Measurements from ENCODE around the gene SPDYE8. TPM values are rescaled to one million over a fixed set of nuclear protein-coding genes. Genes with fewer than 3 reads are reported as not detected.
A peak's percentile ranks its signal among the peaks of the same experiment; 100 is the strongest.
"Not testable (repeated sequence)": the region's sequence is repeated elsewhere in the genome, so short reads cannot be mapped to it uniquely, and the experiment has no call there.

The SPDYE8 gene
- not detected for total RNA-seq

GRCh38 chr7:73029666-73030065 is at the start of gene SPDYE8:
TSS of gene SPDYE8 (minus strand) at chr7:73029766. CDS start at chr7:73027966, 1,800 bp downstream.
- H3K27ac ChIP-seq; H3K36me3 ChIP-seq; H3K27me3 ChIP-seq; intact Hi-C loops (cut with DNase I); DNase-seq; H3K4me1 ChIP-seq; H3K4me3 ChIP-seq (replicated peaks in 1 of 3); H3K9me3 ChIP-seq: not testable (repeated sequence)
- WGBS, 2 donors = no CpG with 5 or more reads among the region's 8 CpGs

GRCh38 chr7:73057811-73058210 is 28.2 kb upstream of the SPDYE8 start, which contains the start of gene SPDYE11:
TSS of gene SPDYE11 (minus strand) at chr7:73057911. CDS start at chr7:73056111, 1,800 bp downstream.
- H3K4me3 ChIP-seq (replicated peaks in 1 of 3); H3K36me3 ChIP-seq; intact Hi-C loops (cut with DNase I); H3K27me3 ChIP-seq; H3K27ac ChIP-seq; DNase-seq; H3K4me1 ChIP-seq; H3K9me3 ChIP-seq: not testable (repeated sequence)
- WGBS, 2 donors = no CpG with 5 or more reads among the region's 8 CpGs

- intact Hi-C loops (cut with DNase I); H3K4me1 ChIP-seq; H3K27me3 ChIP-seq; H3K9me3 ChIP-seq; H3K27ac ChIP-seq; H3K36me3 ChIP-seq; H3K4me3 ChIP-seq (replicated peaks in 1 of 3): not testable (repeated sequence)
- peak; percentile 1 to 10 for DNase-seq
- 22 to 23% methylated on average over 10 of the region's 10 CpGs for WGBS, 2 donors
Observed at GRCh38 chr7:73006491-73006890, 23.1 kb downstream of the SPDYE8 start.

- 0% methylated on average over 7 to 25 of the region's 66 CpGs for WGBS, 2 donors
- Histone ChIP-seq H3K27ac (peak overlapping the region; percentile 77 to 90 (median 80)), H3K4me3 (replicated peaks in 1 of 3) (peak overlapping the region in 2 of 3 donors; percentile 54 to 59)
- H3K9me3 ChIP-seq; H3K4me1 ChIP-seq; H3K36me3 ChIP-seq; H3K27me3 ChIP-seq; intact Hi-C loops (cut with DNase I): not testable (repeated sequence)
- DNase-seq = peak; percentile 66 to 75
- TF ChIP-seq POLR2A (IDR thresholded peaks at IDR 0.05) = peak; percentile 47 to 89
Observed at GRCh38 chr7:73005693-73006447, 23.7 kb downstream of the SPDYE8 start.

GRCh38 chr7:73005356-73005692 is 24.2 kb downstream of the SPDYE8 start:
- 0 to 3% methylated on average over 4 to 9 of the region's 30 CpGs for WGBS, 2 donors

GRCh38 chr7:72997887-72998468 is 31.6 kb downstream of the SPDYE8 start:
- H3K27me3 ChIP-seq; intact Hi-C loops (cut with DNase I); H3K36me3 ChIP-seq; H3K27ac ChIP-seq; H3K4me3 ChIP-seq (replicated peaks in 1 of 3); H3K9me3 ChIP-seq; DNase-seq; H3K4me1 ChIP-seq: not testable (repeated sequence)
- no CpG with 5 or more reads among the region's 11 CpGs for WGBS, 2 donors

More at GRCh38 chr7:73005356-73005692, 24.2 kb downstream of the SPDYE8 start:
- H3K27ac ChIP-seq = peak overlapping the region; percentile 77 to 90 (median 80)
- H3K27me3 ChIP-seq; H3K9me3 ChIP-seq; intact Hi-C loops (cut with DNase I); H3K36me3 ChIP-seq; H3K4me1 ChIP-seq: not testable (repeated sequence)
- DNase-seq = peak; percentile 83
- H3K4me3 ChIP-seq (replicated peaks in 1 of 3) = peak overlapping the region in 2 of 3 donors; percentile 54 to 59

GRCh38 chr7:72997447-72997846 is 32.1 kb downstream of the SPDYE8 start:
- H3K27me3 ChIP-seq; H3K4me1 ChIP-seq; H3K27ac ChIP-seq; H3K36me3 ChIP-seq; H3K9me3 ChIP-seq; intact Hi-C loops (cut with DNase I); H3K4me3 ChIP-seq (replicated peaks in 1 of 3): not testable (repeated sequence)
- 88 to 94% methylated on average over 4 of the region's 8 CpGs for WGBS, 2 donors
- DNase-seq = peak in 1 of 2 donors; percentile 0

GRCh38 chr7:72995484-72995883 is 34.1 kb downstream of the SPDYE8 start:
- DNase-seq; H3K4me1 ChIP-seq; H3K36me3 ChIP-seq; H3K27ac ChIP-seq; H3K9me3 ChIP-seq; H3K4me3 ChIP-seq (replicated peaks in 1 of 3); H3K27me3 ChIP-seq; intact Hi-C loops (cut with DNase I): not testable (repeated sequence)
- WGBS, 2 donors = 90 to 100% methylated on average over 4 to 6 of the region's 8 CpGs

- H3K36me3 ChIP-seq; H3K27ac ChIP-seq; intact Hi-C loops (cut with DNase I); H3K4me3 ChIP-seq (replicated peaks in 1 of 3); DNase-seq; H3K9me3 ChIP-seq; H3K4me1 ChIP-seq; H3K27me3 ChIP-seq: not testable (repeated sequence)
- WGBS, 2 donors = no CpG with 5 or more reads among the region's 14 CpGs
Observed at GRCh38 chr7:72990146-72990913, 39.2 kb downstream of the SPDYE8 start.

- H3K9me3 ChIP-seq; H3K36me3 ChIP-seq; H3K27me3 ChIP-seq; DNase-seq; H3K4me3 ChIP-seq (replicated peaks in 1 of 3); H3K4me1 ChIP-seq; intact Hi-C loops (cut with DNase I); H3K27ac ChIP-seq: not testable (repeated sequence)
- 98% methylated on average over 9 of the region's 11 CpGs for WGBS, 2 donors
Observed at GRCh38 chr7:72982084-72982483, 47.5 kb downstream of the SPDYE8 start.

- H3K9me3 ChIP-seq; H3K36me3 ChIP-seq; H3K27ac ChIP-seq; intact Hi-C loops (cut with DNase I); H3K4me3 ChIP-seq (replicated peaks in 1 of 3); H3K27me3 ChIP-seq; H3K4me1 ChIP-seq; DNase-seq: not testable (repeated sequence)
- WGBS, 2 donors = no CpG with 5 or more reads among the region's 6 CpGs
Observed at GRCh38 chr7:72980382-72980781, 49.2 kb downstream of the SPDYE8 start.

- H3K9me3 ChIP-seq; DNase-seq; H3K27me3 ChIP-seq; H3K4me3 ChIP-seq (replicated peaks in 1 of 3); H3K27ac ChIP-seq; H3K36me3 ChIP-seq; intact Hi-C loops (cut with DNase I); H3K4me1 ChIP-seq: not testable (repeated sequence)
- 100% methylated on average over 4 of the region's 12 CpGs; no CpG with 5 or more reads in 1 of the 2 donors for WGBS, 2 donors
Observed at GRCh38 chr7:72976434-72976833, 53.1 kb downstream of the SPDYE8 start.

Data from thyroid gland (tissue), 4 donors.